NCI-H2196 (cell line): ENCODE results near the gene NLRP12.
"Not testable (repeated sequence)": the region's sequence is repeated elsewhere in the genome, so short reads cannot be mapped to it uniquely, and the experiment has no call there.

Experiments used
- DNase-seq: peaks from one replicate; lab custom pipeline; 2025; ENCODE audit not compliant: unreplicated experiment; lab: John Stamatoyannopoulos, UW

NLRP12 gene

DNA sequence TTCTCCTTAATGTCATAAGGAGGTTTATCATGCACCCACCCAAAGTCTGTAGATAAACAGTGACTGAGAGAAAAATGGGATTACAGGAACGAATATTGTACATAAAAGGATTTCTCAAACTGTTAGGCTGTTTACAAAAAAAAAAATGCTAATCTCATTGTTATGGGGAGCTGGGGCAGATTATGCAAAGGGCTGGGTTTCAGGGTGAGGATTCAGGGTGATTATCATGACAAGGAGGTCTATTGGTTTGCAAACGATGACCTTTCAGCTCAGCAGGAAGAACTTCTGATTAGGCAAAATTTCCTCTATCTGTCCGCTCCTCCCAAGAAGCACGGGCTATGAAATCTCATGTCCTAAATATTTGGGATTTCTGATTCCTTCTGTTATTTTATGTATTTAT lies 41.4 kb downstream of the NLRP12 start:
- no peak for DNase-seq

DNA sequence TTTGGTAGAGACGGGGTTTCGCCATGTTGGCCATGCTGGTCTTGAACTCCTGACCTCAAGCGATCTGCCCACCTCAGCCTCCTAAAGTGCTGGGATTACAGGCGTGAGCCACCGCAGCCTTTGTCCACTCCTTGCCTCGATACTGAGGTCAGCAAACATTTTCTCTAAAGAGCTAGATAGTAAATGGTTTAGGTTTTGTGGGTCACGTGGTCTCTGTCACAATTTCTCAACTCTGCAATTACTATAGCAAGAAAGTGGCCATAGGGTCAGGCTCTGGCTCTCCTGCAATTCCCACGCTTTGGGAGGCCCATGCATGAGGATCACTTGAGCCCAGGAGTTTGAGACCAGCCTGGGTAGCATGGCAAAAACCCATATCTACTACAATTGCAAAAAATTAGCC lies 42.8 kb downstream of the NLRP12 start:
- not testable (repeated sequence) for DNase-seq

DNA sequence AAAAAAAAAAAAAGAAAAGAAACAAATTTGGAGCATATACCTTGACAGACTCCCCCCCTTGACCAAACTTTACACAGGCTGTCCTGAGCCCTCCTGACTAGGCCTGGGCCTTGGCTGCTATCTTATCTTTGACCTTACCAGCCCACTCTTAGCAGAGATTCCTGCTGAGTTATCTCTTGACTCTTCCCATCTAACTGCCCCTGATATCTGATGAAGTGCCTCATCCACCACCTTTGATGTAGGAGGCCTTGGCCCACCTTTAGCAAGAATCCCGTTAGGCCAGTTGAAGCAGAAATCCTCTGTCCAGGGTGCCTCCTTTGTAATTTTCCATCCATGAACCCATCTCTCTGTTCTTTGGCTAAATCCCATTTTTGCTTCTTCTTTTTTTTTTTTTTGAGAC lies 43.6 kb downstream of the NLRP12 start:
- DNase-seq = no peak

DNA sequence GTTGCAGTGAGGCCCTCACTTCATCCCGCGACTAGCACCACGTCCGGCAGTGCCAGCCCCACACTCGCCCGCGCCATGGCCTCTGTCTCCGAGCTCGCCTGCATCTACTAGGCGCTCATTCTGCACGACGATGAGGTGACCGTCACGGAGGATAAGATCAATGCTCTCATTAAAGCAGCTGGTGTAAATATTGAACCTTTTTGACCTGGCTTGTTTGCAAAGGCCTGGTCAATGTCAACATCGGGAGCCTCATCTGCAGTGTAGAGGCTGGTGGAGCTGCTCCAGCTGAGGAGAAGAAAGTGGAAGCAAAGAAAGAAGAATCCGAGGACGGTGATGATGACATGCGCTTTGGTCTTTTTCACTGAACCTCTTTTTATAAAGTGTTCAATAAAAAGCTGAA lies 48.6 kb downstream of the NLRP12 start:
- no peak for DNase-seq

DNA sequence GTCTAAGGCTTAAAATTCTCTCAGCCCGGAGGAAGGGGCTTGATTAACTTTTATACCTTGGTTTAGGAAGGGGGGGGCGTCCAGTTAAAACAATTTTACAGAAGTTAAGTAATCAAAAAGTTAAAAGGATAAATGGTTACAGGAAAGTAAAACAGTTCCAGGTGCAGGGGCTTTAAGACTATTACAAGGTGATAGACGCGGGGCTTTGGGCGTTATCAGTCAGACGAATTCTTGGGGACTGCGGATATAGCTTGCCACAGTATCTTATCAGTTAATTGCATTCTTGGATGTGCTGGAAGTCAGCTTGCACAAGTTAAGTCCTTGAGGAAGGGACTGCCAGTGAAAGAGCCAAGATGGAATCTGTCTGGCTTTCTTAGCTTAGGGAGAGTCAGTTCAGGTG lies 49.6 kb downstream of the NLRP12 start:
- DNase-seq = not testable (repeated sequence)

DNA sequence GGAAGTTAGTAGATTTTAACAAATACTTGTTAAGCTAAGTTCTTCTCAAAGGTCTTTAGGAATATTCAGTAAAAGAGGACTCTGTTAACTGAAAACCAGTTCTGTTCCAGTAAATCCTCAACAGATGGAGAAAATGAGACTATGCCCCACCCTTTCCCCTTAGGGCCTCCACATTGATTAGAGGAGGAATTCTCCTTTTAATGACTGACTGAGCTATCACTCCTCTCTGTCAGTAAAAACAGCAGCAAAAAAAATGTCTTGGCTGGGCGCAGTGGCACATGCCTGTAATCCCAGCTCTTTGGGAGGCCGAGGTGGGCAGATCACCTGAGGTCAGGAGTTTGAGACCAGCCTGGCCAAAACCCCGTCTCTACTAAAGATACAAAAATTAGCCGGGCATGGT lies 50.1 kb downstream of the NLRP12 start:
- no peak for DNase-seq

DNA sequence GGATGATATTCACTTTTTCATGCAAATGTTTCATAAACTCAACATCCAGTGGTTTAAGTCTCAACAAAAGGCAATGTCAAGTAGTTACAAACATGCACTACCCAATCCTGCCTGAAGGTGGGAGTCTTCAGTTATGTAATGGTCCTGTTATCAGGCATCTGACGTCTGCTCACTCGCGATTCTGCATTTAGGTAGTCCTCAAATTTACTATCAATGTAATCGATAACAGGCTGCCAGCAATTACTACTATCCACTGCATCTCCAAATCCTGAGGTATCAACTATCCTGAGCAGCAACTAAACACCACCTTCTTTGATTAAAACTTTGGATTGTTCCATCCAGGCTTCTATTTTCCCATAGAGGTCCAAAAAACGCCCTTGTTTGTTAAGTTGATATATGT lies 51.2 kb downstream of the NLRP12 start:
- DNase-seq = peak; percentile 10

DNA sequence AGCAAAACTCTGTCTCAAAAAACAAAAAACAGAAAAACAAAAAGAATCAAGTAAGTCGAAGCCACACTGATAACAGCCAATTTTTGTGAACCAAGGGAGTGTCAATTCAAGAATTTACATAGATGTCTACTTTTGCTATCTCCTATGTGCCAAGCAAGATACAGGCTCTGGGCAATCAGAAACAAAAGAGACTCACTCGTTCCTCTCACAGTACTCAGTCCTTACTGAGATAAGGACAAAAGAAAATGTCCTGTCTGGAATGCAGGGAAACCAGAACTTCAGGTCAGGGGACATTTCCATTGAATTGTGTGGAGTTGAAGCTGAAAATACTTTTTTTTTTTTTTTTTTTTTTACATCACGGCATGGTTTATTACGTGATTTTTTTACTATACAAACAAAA lies 53.0 kb downstream of the NLRP12 start:
- no peak for DNase-seq

DNA sequence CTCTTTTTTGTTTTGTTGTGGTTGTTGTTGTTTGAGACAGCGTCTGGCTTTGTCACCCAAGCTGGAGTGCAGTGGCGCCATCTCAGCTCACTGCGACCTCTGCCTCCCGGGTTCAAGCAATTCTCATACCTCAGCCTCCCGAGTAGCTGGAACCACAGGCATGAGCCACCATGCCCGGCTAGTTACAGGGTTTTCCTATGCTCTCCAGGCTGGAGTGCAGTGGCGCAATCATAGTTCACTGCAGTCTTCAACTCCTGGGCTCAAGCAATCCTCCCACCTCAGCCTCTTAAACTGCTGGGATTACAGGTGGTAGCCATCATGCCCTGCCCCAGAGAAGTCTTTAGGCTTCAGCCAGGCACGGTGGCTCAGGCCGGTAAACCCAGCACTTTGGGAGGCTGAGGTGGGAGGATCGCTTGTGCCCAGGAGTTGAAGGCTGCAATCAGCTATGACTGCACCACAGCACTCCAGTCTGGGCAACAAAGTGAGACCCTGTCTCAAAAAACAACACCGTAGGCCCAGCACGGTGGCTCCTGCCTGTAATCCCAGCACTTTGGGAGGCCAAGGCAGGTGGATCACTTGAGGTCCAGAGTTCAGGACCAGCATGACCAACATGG lies 54.3 kb downstream of the NLRP12 start:
- DNase-seq = not testable (repeated sequence)

DNA sequence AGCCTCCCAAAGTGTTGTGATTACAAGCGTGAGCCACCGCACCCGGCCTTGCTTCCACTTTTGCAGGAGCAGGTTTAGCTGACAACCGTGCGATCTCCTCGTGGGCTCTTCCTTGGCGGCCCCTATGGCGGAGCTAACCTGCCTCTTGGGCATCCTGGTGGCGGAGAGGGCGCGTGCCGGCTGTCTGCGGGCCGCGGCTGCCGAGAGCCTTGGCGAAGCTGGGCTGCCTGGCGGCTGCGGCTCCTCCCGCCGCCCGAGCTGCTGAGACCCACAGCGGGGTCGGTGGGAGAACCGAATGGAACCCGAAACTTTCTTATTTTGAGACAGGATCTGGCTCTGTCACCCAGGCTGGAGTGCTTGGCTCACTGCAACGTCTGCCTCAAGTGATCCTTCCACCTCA lies 55.7 kb downstream of the NLRP12 start:
- no peak for DNase-seq

DNA sequence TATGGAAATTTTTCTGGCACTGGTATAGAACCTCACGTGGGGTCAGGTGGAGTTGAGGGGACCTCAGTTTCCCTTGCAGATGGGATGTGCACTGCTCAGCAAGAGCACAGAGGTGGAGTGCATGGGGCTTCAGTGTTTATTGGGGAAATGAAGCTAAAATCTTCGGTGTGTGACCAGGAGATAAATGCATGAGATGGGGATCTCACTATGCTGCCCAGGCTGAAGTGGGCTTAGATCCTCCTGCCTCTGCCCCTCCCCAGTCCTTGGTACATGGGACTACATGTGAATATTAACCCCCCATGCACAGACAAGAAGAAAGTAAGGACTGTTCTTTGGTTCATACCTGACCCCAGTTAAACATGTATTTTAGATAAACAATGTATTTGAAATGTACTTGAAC lies 65.1 kb downstream of the NLRP12 start:
- DNase-seq = not testable (repeated sequence)
